Neural progenitor cell (in vitro differentiated cells): Measurements from ENCODE around the gene FGD6. TPM values are rescaled to one million over a fixed set of nuclear protein-coding genes. Genes with fewer than 3 reads are reported as not detected.

Source experiments
- DNase-seq: peaks from one replicate; pipeline ENCODE4 v3.0.0-alpha.2; 2016; ENCODE audit warnings: low spot score
- H2AFZ ChIP-seq: fragments of 200-600 bp; sonication (generic); replicated peaks from 2 replicates; pipeline ENCODE4 v1.6.1; 2016; ENCODE audit warnings: antibody characterized with exemption
- H3F3A ChIP-seq: fragments of 200-600 bp; sonication (generic); 2 replicates; pipeline ENCODE4 v1.6.1; 2016; ENCODE audit warnings: antibody characterized with exemption, low read depth
- H3K27ac ChIP-seq: fragments of 200-600 bp; sonication (generic); 2 replicates; pipeline ENCODE4 v1.5.1; 2016; ENCODE audit warnings: mild to moderate bottlenecking
- H3K27me3 ChIP-seq: fragments of 200-600 bp; sonication (generic); 2 replicates; pipeline ENCODE4 v1.6.1; 2016; ENCODE audit warnings: mild to moderate bottlenecking, moderate library complexity
- H3K36me3 ChIP-seq: fragments of 200-600 bp; sonication (generic); 2 replicates; pipeline ENCODE4 v1.5.1; 2016
- H3K4me1 ChIP-seq: fragments of 200-600 bp; sonication (generic); 2 replicates; pipeline ENCODE4 v1.6.1; 2016; ENCODE audit warnings: mixed run types
- H3K4me2 ChIP-seq: fragments of 200-600 bp; sonication (generic); 2 replicates; pipeline ENCODE4 v1.6.1; 2016
- H3K4me3 ChIP-seq: fragments of 200-600 bp; sonication (generic); 2 replicates; pipeline ENCODE4 v1.5.1; 2016
- H3K79me2 ChIP-seq: fragments of 200-600 bp; sonication (generic); 2 replicates; pipeline ENCODE4 v1.6.1; 2016; ENCODE audit warnings: low read depth
- H3K9ac ChIP-seq: fragments of 200-600 bp; sonication (generic); 2 replicates; pipeline ENCODE4 v1.6.1; 2016
- H3K9me3 ChIP-seq: fragments of 200-600 bp; sonication (generic); 2 replicates; pipeline ENCODE4 v1.5.1; 2016; ENCODE audit warnings: low read depth
- H4K20me1 ChIP-seq: fragments of 200-600 bp; sonication (generic); 2 replicates; pipeline ENCODE4 v1.6.1; 2016; ENCODE audit warnings: low read depth
- H3K27ac Mint-ChIP-seq: 3 replicates; pipeline ENCODE4 v1.8.0; 2021; ENCODE audit warnings: mixed read lengths
- H3K27me3 Mint-ChIP-seq: 2 replicates; pipeline ENCODE4 v1.8.0; 2022; ENCODE audit warnings: low read depth, mild to moderate bottlenecking, inconsistent platforms, moderate library complexity, mixed read lengths; ENCODE audit not compliant: insufficient read depth
- H3K36me3 Mint-ChIP-seq: 3 replicates; pipeline ENCODE4 v1.8.0; 2021; ENCODE audit warnings: mixed read lengths
- H3K4me1 Mint-ChIP-seq: 3 replicates; pipeline ENCODE4 v1.8.0; 2021; ENCODE audit warnings: mixed read lengths
- H3K4me3 Mint-ChIP-seq: 3 replicates; pipeline ENCODE4 v1.8.0; 2021; ENCODE audit warnings: mild to moderate bottlenecking, moderate library complexity, mixed read lengths
- H3K9me3 Mint-ChIP-seq: 3 replicates; pipeline ENCODE4 v1.8.0; 2020; ENCODE audit warnings: mixed read lengths
- CTCF ChIP-seq: fragments of 200-600 bp; sonication (generic); IDR thresholded peaks from 2 replicates; pipeline ENCODE4 v1.5.1; 2017; ENCODE audit warnings: antibody characterized with exemption, mild to moderate bottlenecking
- EZH2 ChIP-seq: fragments of 200-600 bp; sonication (generic); IDR thresholded peaks from 2 replicates; pipeline ENCODE4 v1.6.1; 2017; ENCODE audit warnings: antibody characterized with exemption, mild to moderate bottlenecking, moderate library complexity
- EZH2phosphoT487 ChIP-seq: fragments of 200-600 bp; sonication (generic); IDR thresholded peaks from 2 replicates; pipeline ENCODE4 v1.6.1; 2017; ENCODE audit warnings: antibody characterized with exemption
- total RNA-seq: library from RNA; depleted of rRNA; stranded (reverse); fragments of >200 nt; gene quantifications from 2 replicates; pipeline ENCODE4 v1.2.3, GENCODE V29; 2015; ENCODE audit warnings: low replicate concordance

Gene FGD6
- total RNA-seq, 1 donor from 2014 or later, result 32.0 TPM

- no peak overlapping the region for H3K4me3 Mint-ChIP-seq
- Histone ChIP-seq H3K36me3 (no peaks in the 10 kb centered on the region), H3K27me3 (no peaks in the 10 kb centered on the region), H2AFZ (no peak overlapping the region), H4K20me1 (no peaks in the 10 kb centered on the region), H3K9ac (no peak overlapping the region), H3K9me3 (no peaks in the 10 kb centered on the region), H3K79me2 (no peaks in the 10 kb centered on the region), H3K4me2 (no peak overlapping the region), H3K27ac (no peak overlapping the region), H3F3A (no peaks in the 10 kb centered on the region), H3K4me1 (no peaks in the 10 kb centered on the region), H3K4me3 (no peak overlapping the region)
- peaks cover 16% of the 10 kb centered on the region for H3K4me1 Mint-ChIP-seq
- peaks cover 2% of the 10 kb centered on the region for H3K27me3 Mint-ChIP-seq
- DNase-seq, result no peak
- TF ChIP-seq EZH2phosphoT487 (no peak), EZH2 (no peak), CTCF (no peak)
- H3K27ac Mint-ChIP-seq, result no peak overlapping the region
- peaks cover 10% of the 10 kb centered on the region for H3K36me3 Mint-ChIP-seq
- no peaks in the 10 kb centered on the region for H3K9me3 Mint-ChIP-seq
Measured at GRCh38 chr12:95158919-95159318, 58.3 kb downstream of the FGD6 start.

- Mint-ChIP-seq H3K27ac (no peak overlapping the region), H3K27me3 (no peaks in the 10 kb centered on the region), H3K4me3 (no peak overlapping the region), H3K9me3 (no peaks in the 10 kb centered on the region), H3K36me3 (peaks cover 12% of the 10 kb centered on the region), H3K4me1 (peaks cover 23% of the 10 kb centered on the region)
- Histone ChIP-seq H3K27ac (no peak overlapping the region), H3K9ac (no peak overlapping the region), H3K27me3 (no peaks in the 10 kb centered on the region), H3K79me2 (no peaks in the 10 kb centered on the region), H3K4me3 (no peak overlapping the region), H2AFZ (no peak overlapping the region), H4K20me1 (no peaks in the 10 kb centered on the region), H3K9me3 (no peaks in the 10 kb centered on the region), H3F3A (peaks cover 21% of the 10 kb centered on the region), H3K36me3 (no peaks in the 10 kb centered on the region), H3K4me1 (peaks cover 7% of the 10 kb centered on the region), H3K4me2 (no peak overlapping the region)
- DNase-seq, result no peak
- TF ChIP-seq EZH2 (no peak), EZH2phosphoT487 (no peak), CTCF (no peak)
Measured at GRCh38 chr12:95151821-95152220, 65.4 kb downstream of the FGD6 start.

- peaks cover 20% of the 10 kb centered on the region for H3K4me1 Mint-ChIP-seq
- no peak overlapping the region for H3K27ac Mint-ChIP-seq
Measured at GRCh38 chr12:95151406-95151805, 65.9 kb downstream of the FGD6 start.

More at GRCh38 chr12:95151406-95151805, 65.9 kb downstream of the FGD6 start:
- Histone ChIP-seq H3K27ac (no peak overlapping the region), H3K36me3 (no peaks in the 10 kb centered on the region), H3K4me2 (no peak overlapping the region), H3K9ac (no peak overlapping the region), H3K27me3 (no peaks in the 10 kb centered on the region), H4K20me1 (no peaks in the 10 kb centered on the region), H3K4me3 (no peak overlapping the region), H3K4me1 (peaks cover 7% of the 10 kb centered on the region), H3K79me2 (no peaks in the 10 kb centered on the region), H3F3A (peaks cover 21% of the 10 kb centered on the region), H3K9me3 (no peaks in the 10 kb centered on the region), H2AFZ (no peak overlapping the region)
- TF ChIP-seq CTCF (no peak), EZH2 (no peak), EZH2phosphoT487 (no peak)
- Mint-ChIP-seq H3K36me3 (peaks cover 13% of the 10 kb centered on the region), H3K9me3 (no peaks in the 10 kb centered on the region), H3K4me3 (no peak overlapping the region), H3K27me3 (no peaks in the 10 kb centered on the region)
- DNase-seq, result no peak
